T-helper 17 cell (primary cell): ENCODE results near the gene DNAAF1. TPM values are rescaled to one million over a fixed set of nuclear protein-coding genes. Genes with fewer than 3 reads are reported as not detected.

ENCODE experiments used
- ATAC-seq: fragments of 150-1000 bp; cut with Tn5 transposase; 2 replicates; pipeline ENCODE4 v1.10.0; 2021; ENCODE audit warnings: mild to moderate bottlenecking, moderate library complexity
- DNase-seq, 3 donors: peaks; one replicate each; pipeline versions ENCODE4 v3.0.0 to v3.0.0-alpha.2; 2020 to 2021
- H3K9me3 ChIP-seq: one replicate; pipeline ENCODE4 v1.7.0; 2013; ENCODE audit warnings: low read length, mild to moderate bottlenecking; ENCODE audit not compliant: control insufficient read depth, poor library complexity, severe bottlenecking
- H3K27ac Mint-ChIP-seq: one replicate; pipeline ENCODE4 v1.8.0; 2022; ENCODE audit warnings: mild to moderate bottlenecking, moderate library complexity, mixed read lengths
- H3K27me3 Mint-ChIP-seq: one replicate; pipeline ENCODE4 v1.8.0; 2022; ENCODE audit warnings: mixed read lengths
- H3K36me3 Mint-ChIP-seq: one replicate; pipeline ENCODE4 v1.8.0; 2022; ENCODE audit warnings: low read depth, mixed read lengths
- H3K4me1 Mint-ChIP-seq: one replicate; pipeline ENCODE4 v1.8.0; 2022; ENCODE audit warnings: mild to moderate bottlenecking, mixed read lengths
- H3K4me3 Mint-ChIP-seq: one replicate; pipeline ENCODE4 v1.8.0; 2022; ENCODE audit warnings: mild to moderate bottlenecking, moderate library complexity, mixed read lengths
- total RNA-seq, 4 donors: library from RNA in 2 of 4; stranded (reverse) in 2 of 4; gene quantifications; one replicate each; pipeline ENCODE4 v1.2.3 and lab custom pipeline; 2022 to 2026

The DNAAF1 gene
- not detected for total RNA-seq
- total RNA-seq (lab: John Stamatoyannopoulos, UW): 0 to 0.08 reads per million in 2 donors

GRCh38 chr16:84144859-84145639 lies at the start of gene DNAAF1, which contains the start of gene HSDL1:
DNAAF1 (plus strand) TSS chr16:84145308; CDS start chr16:84145441, 133 bp downstream.
HSDL1 (minus strand) TSS chr16:84145177; CDS start chr16:84131321, 13,856 bp downstream.
- H3K9me3 ChIP-seq: no peaks in the 10 kb centered on the region
- Mint-ChIP-seq H3K27ac (peak within 1 kb of the TSS; percentile 93), H3K4me1 (peaks cover 16% of the 10 kb centered on the region), H3K36me3 (peaks cover 2% of the 10 kb centered on the region), H3K4me3 (peak within 1 kb of the TSS; percentile 97), H3K27me3 (peaks cover 18% of the 10 kb centered on the region)
- ATAC-seq: peak; percentile 87
- DNase-seq: peak; percentile 94 to 99 (median 97)

GRCh38 chr16:84095466-84095865 lies 49.6 kb upstream of the DNAAF1 start:
- Mint-ChIP-seq H3K4me3 (no peak overlapping the region), H3K4me1 (peaks cover 2% of the 10 kb centered on the region), H3K36me3 (peaks cover 12% of the 10 kb centered on the region), H3K27ac (no peak overlapping the region), H3K27me3 (no peaks in the 10 kb centered on the region)
- no peak for ATAC-seq
- no peaks in the 10 kb centered on the region for H3K9me3 ChIP-seq
- no peak for DNase-seq

GRCh38 chr16:84096447-84097005 lies 48.6 kb upstream of the DNAAF1 start:
- Mint-ChIP-seq H3K27me3 (no peaks in the 10 kb centered on the region), H3K27ac (no peak overlapping the region), H3K4me3 (no peak overlapping the region), H3K36me3 (peaks cover 12% of the 10 kb centered on the region), H3K4me1 (peaks cover 2% of the 10 kb centered on the region)
- no peak for ATAC-seq
- DNase-seq: no peak
- H3K9me3 ChIP-seq: no peaks in the 10 kb centered on the region

DNA sequence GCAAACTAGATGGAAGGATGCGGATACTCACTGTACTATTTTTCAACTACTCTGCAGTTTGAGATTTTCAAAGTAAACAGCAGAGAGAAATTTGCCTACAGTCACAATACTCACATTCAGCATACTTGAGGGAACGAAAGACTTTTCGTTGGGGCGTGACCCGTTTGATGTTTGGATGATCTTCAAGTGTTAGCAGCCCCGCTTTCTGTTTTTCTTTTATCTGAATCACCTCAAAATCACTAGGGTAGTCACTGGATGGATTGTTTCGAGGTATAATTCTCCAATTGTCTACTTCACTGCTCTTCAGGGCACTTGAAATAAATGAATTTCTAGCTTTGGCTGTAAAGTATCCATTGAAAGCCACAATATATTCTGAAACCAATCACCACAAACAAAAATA lies 46.2 kb upstream of the DNAAF1 start:
- Mint-ChIP-seq H3K27me3 (no peaks in the 10 kb centered on the region), H3K4me1 (peaks cover 7% of the 10 kb centered on the region), H3K27ac (peak overlapping the region; percentile 80), H3K4me3 (no peak overlapping the region), H3K36me3 (peaks cover 3% of the 10 kb centered on the region)
- H3K9me3 ChIP-seq: no peaks in the 10 kb centered on the region
- DNase-seq (no peak), ATAC-seq (no peak)

GRCh38 chr16:84103678-84104077 lies 41.4 kb upstream of the DNAAF1 start:
- no peak overlapping the region for H3K27ac Mint-ChIP-seq
- ATAC-seq: no peak
- no peak for DNase-seq
- H3K36me3 Mint-ChIP-seq: no peaks in the 10 kb centered on the region
- no peak overlapping the region for H3K4me3 Mint-ChIP-seq
- H3K27me3 Mint-ChIP-seq: no peaks in the 10 kb centered on the region
- peaks cover 25% of the 10 kb centered on the region for H3K4me1 Mint-ChIP-seq
- H3K9me3 ChIP-seq: no peaks in the 10 kb centered on the region

- DNase-seq: no peak
- H3K4me3 Mint-ChIP-seq: no peak overlapping the region
- H3K4me1 Mint-ChIP-seq: peaks cover 30% of the 10 kb centered on the region
- H3K36me3 Mint-ChIP-seq: no peaks in the 10 kb centered on the region
- no peak for ATAC-seq
- no peaks in the 10 kb centered on the region for H3K9me3 ChIP-seq
- no peaks in the 10 kb centered on the region for H3K27me3 Mint-ChIP-seq
- no peak overlapping the region for H3K27ac Mint-ChIP-seq
Measured at GRCh38 chr16:84104231-84104630, 40.9 kb upstream of the DNAAF1 start.

DNA sequence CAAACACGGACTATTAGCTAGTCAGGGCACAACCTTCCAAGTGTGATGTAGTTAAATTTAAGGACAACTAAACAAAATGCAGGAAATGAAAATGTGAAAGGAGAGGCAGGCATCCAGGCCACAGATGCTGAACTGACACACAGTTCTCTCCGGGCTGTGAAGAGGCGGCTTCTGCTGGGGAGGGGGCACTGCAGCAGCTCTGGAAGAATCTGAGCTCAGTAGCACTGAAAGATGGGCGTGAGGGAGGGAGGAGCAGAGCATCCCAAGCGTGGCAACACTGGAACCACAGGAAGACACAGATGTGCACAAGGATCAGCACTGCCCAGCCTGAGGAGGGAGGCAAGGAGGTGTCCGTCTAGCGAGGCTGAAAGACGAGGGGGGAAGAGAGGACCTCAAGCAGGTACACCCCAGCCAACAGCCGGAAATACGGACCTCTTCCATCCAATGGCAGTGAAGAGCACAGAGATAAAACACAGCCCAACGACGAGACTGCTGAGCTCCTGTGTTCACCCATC lies 39.8 kb upstream of the DNAAF1 start:
- H3K36me3 Mint-ChIP-seq: no peaks in the 10 kb centered on the region
- ATAC-seq (no peak), DNase-seq (no peak)
- H3K9me3 ChIP-seq: no peaks in the 10 kb centered on the region
- peaks cover 30% of the 10 kb centered on the region for H3K4me1 Mint-ChIP-seq
- H3K27ac Mint-ChIP-seq: peak overlapping the region; percentile 90
- H3K4me3 Mint-ChIP-seq: no peak overlapping the region
- no peaks in the 10 kb centered on the region for H3K27me3 Mint-ChIP-seq

GRCh38 chr16:84105948-84106740 lies 39.0 kb upstream of the DNAAF1 start:
- H3K9me3 ChIP-seq: no peaks in the 10 kb centered on the region
- no peak for ATAC-seq
- H3K4me3 Mint-ChIP-seq: no peak overlapping the region
- no peaks in the 10 kb centered on the region for H3K36me3 Mint-ChIP-seq
- DNase-seq: no peak
- no peaks in the 10 kb centered on the region for H3K27me3 Mint-ChIP-seq
- H3K27ac Mint-ChIP-seq: peak overlapping the region; percentile 90
- H3K4me1 Mint-ChIP-seq: peaks cover 38% of the 10 kb centered on the region

DNA sequence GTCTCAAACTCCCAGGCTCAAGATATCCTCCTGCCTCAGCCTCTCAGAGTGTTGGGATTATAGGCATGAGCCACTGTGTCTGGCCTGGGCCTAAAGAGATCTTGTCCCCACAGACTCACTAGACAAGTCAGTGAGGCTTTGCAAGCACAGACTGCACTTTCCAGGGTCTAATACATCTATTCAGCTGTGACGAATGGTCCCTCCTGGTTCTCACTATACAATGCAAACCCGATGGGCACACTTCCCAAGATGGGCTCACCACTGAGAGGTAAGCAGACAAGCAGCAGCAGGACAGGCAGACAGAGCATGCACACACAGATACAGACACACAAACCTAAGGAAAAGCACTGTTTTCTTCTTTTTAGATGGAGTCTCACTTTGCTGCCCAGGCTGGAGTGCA lies 37.2 kb upstream of the DNAAF1 start:
- Mint-ChIP-seq H3K4me3 (no peak overlapping the region), H3K27ac (peak overlapping the region; percentile 24)
- no peak for DNase-seq

DNA sequence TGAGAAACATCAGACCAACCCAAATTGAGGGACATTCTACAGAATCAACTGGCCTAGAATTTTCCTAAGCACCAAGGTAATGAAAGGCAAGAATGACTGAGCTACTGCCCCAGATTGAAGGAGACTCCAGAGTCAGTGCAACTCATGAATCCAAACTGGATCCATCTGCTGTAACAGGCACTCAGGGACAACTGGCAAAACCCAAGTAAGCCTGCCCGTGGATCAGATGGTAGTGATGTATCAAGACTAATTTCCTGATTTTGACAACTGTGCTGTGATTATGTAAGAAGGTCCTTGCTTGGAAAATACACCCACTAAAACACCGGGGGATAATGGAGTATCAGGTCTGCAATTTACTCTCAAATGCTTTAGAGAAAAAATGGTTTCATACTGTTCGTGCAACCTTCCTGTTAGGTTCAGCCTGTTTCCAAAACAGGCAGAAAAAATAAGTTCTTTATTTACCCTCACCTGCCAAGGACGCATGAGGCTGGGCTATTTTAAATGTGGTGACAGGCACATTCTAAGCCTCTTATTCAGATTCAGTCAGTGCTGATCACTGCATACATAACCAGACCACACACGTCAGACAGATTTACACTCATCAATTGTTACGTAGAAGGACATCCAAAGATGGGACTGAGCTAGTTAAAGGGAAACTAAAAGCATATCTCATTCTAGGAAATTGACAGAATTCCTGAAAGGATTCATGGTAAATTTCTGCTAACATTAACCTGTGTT lies 35.3 kb upstream of the DNAAF1 start:
- DNase-seq (no peak), ATAC-seq (no peak)
- Mint-ChIP-seq H3K4me1 (peaks cover 39% of the 10 kb centered on the region), H3K27me3 (no peaks in the 10 kb centered on the region), H3K36me3 (no peaks in the 10 kb centered on the region), H3K4me3 (no peak overlapping the region), H3K27ac (no peak overlapping the region)
- H3K9me3 ChIP-seq: no peaks in the 10 kb centered on the region

More for the DNA sequence above, 37.2 kb upstream of the DNAAF1 start:
- ATAC-seq: no peak
- peaks cover 39% of the 10 kb centered on the region for H3K4me1 Mint-ChIP-seq
- H3K27me3 Mint-ChIP-seq: no peaks in the 10 kb centered on the region
- no peaks in the 10 kb centered on the region for H3K36me3 Mint-ChIP-seq
- no peaks in the 10 kb centered on the region for H3K9me3 ChIP-seq

DNA sequence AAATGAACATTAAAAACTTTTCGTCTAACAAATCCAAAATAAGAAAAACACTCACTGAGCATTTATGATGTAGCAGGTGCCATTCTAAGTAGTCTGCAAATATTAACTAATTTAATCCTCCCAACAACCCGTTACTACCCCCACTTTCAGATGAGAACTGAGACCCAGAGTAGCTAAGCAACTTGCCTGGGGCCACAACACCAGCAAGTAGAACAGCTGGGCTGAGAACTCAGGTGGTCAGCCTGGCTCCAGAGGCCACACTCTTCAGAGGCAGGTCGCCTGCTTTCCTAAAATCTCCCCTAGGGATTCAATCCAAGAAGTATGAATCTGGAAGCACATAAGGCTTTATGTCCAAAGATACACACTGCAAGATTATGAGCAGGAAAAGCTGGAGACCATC lies 34.6 kb upstream of the DNAAF1 start:
- Mint-ChIP-seq H3K36me3 (no peaks in the 10 kb centered on the region), H3K27ac (peak overlapping the region; percentile 19), H3K27me3 (no peaks in the 10 kb centered on the region), H3K4me1 (peaks cover 41% of the 10 kb centered on the region), H3K4me3 (no peak overlapping the region)
- H3K9me3 ChIP-seq: no peaks in the 10 kb centered on the region
- DNase-seq (no peak), ATAC-seq (no peak)

DNA sequence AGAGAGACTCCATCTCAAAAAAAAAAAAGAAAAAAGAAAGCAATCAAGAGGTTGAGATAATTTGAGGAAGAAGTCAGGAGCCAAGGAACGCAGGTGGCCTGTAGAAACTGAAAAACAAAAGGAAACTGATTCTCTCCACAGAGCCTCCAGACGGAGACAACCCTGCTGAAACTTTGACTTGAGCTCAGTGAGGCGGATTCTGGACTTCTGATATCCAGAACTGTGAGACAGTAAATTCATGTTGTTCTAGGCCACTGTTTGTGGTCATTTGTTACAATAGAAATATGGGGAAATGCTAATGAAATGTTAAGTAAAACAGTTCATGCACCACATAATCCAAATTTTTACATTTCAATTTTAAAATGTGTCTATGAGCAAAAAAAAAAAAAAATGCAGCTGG lies 33.6 kb upstream of the DNAAF1 start:
- H3K9me3 ChIP-seq: no peaks in the 10 kb centered on the region
- no peak for ATAC-seq
- Mint-ChIP-seq H3K36me3 (no peaks in the 10 kb centered on the region), H3K27me3 (no peaks in the 10 kb centered on the region), H3K27ac (peak overlapping the region; percentile 19), H3K4me1 (peaks cover 33% of the 10 kb centered on the region), H3K4me3 (no peak overlapping the region)
- no peak for DNase-seq
